Stimulated activated CD8-positive, alpha-beta memory T cell treated with anti-CD3 and anti-CD28 coated beads, Interleukin-7, amount 100 ng/mL, for 1 hour (primary cell): ENCODE data around the gene NYAP1.

Experiments
- DNase-seq, 2 donors: peaks; one replicate each; pipeline ENCODE4 v3.0.0-alpha.2; 2020; ENCODE audit warnings: low read depth in 2 of 2

NYAP1 gene

GRCh38 chr7:100544386-100544785 lies 60.7 kb downstream of the NYAP1 start:
- DNase-seq, result no peak
